Measurements from ENCODE around the gene MUC20.

DNA sequence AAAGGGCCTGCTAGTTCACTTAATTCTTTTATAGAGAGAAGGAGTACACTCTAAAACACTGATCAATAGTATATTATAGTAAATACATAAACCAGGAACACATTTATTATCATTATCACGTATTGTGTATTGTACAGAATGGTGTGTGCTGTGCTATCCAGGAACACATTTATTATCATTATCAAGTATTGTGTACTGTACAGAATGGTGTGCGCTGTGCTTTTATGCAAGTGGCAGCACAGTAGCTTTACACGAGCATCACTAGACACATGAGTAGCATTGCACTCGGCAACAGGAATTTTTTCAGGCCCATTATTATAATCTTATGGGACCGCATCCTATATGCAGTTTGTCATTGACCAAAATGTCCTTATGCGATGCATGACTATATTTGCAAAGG, 20.9 kb upstream of the MUC20 start:
- TF ChIP-seq, protein P1, sequence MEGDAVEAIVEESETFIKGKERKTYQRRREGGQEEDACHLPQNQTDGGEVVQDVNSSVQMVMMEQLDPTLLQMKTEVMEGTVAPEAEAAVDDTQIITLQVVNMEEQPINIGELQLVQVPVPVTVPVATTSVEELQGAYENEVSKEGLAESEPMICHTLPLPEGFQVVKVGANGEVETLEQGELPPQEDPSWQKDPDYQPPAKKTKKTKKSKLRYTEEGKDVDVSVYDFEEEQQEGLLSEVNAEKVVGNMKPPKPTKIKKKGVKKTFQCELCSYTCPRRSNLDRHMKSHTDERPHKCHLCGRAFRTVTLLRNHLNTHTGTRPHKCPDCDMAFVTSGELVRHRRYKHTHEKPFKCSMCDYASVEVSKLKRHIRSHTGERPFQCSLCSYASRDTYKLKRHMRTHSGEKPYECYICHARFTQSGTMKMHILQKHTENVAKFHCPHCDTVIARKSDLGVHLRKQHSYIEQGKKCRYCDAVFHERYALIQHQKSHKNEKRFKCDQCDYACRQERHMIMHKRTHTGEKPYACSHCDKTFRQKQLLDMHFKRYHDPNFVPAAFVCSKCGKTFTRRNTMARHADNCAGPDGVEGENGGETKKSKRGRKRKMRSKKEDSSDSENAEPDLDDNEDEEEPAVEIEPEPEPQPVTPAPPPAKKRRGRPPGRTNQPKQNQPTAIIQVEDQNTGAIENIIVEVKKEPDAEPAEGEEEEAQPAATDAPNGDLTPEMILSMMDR (IDR thresholded peaks at IDR 0.05): no peak
- TF ChIP-seq POLR2A (IDR thresholded peaks at IDR 0.05): no peak
